T-helper 2 cell (primary cell): Measurements from ENCODE around the gene HOXA3.

Source experiments
- DNase-seq, 5 experiments: peaks; one replicate each; pipeline versions ENCODE4 v3.0.0 to v3.0.0-alpha.2; 2012 to 2022
- total RNA-seq, 2 donors: gene quantifications; one replicate each; lab custom pipeline; 2026; lab: John Stamatoyannopoulos, UW

The HOXA3 gene
- 0 to 0.13 reads per million in 2 donors for total RNA-seq

DNA sequence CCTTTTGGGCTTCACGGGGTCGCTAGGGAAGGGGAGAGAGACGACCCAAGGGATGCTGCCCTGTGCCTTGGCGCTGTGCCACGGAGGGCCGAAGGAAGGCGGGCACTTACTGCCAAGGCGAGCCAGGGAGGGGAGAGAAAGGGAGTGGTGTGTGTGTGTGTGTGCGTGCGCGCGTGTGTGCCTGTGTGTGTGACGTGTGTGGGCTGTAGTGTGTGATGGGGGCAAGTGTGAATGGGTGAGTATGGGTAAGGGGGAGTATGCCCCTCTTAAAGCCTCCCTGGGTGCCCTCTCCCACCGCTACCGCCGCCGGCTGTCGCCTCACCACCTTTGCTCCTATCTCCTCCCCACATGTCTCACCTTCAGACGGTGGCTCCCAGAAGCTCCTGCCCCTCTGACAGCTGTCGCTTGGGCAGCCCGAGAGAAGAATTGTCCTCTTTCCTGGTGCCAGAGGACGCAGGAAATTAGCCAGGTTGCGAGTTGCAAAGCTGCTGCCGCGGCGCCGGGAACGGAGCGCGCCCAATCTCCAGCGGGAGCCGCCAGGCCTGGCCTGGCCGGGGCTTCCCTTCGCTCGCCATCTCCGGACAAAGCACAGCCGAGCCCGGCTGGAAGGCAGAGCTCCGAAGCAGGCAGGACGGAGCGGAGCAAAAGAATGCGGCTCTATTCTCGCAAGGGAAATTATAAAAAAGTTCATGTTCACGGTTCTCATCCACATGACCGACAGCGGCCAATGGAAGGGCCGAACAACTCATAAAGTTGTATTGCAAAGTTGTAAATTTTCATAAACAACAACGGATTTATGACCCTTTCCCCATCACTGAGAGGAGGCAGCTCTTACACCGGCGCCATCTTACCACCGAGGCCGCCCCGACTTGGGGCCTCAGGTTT lies at the start of gene HOXA3:
Gene HOXA3, minus strand, starts transcription at position 653 of the 885 bp plus-strand sequence. CDS start 41,943 bp downstream, outside the sequence.
- no peak for DNase-seq

DNA sequence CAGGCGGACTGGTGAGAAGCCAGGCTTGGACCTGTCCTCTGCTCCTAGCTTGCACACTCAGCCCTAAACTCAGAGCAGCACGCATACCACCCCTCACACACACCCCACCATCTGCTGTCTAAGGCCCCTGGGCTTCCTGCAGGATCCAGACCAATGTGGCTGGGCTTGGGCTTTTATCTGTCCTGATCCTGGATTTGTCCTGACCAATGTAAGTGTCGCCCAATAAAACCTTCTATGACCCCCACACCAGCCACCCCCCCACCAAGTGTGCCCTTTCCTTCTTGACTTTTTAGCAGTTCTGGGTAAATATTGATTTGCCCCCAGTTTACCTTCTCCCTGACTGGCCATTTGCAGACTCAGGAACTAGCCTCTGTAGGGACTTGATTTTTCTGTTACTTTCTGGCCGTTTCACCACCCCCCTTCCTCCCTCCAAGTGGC lies 49.2 kb upstream of the HOXA3 start:
- no peak for DNase-seq

DNA sequence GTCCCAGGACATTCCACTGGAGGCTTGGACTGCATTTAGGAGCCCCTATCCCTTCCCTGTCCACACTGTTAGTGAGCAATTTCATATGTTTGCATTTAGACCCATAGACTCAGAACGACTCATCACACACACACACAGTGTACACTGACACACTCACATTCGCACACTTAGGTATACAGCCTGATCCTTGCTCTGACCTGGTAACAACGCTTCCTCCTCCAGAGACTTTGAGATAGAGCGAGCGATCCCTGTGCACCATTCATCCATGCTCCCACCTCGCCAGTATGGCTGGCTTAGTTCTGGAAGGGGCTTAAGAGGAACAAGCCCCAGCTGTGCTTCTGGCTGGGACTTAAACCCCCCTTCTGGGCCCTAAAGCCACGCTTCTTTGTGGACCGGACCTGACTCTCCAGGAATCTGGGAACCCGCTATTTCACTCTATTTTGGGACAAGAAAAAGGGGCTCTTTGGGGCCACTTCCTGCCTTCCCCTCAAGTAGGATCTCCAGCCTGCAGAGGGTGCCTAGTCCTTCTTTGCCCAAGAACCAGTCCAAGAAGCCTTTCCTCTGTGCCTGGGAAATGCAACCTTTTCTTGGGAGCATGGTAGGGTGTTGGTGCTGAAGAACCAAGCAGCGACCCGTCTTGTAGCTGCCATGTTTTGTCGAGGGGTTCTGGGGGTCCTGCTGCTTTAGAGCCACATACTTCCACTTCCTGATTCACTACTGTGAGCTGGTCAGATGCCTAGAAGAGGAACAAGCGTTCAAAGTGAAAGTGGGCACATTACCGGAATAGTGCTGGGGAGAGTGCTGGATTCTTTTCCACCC lies 48.6 kb upstream of the HOXA3 start:
- no peak for DNase-seq

DNA sequence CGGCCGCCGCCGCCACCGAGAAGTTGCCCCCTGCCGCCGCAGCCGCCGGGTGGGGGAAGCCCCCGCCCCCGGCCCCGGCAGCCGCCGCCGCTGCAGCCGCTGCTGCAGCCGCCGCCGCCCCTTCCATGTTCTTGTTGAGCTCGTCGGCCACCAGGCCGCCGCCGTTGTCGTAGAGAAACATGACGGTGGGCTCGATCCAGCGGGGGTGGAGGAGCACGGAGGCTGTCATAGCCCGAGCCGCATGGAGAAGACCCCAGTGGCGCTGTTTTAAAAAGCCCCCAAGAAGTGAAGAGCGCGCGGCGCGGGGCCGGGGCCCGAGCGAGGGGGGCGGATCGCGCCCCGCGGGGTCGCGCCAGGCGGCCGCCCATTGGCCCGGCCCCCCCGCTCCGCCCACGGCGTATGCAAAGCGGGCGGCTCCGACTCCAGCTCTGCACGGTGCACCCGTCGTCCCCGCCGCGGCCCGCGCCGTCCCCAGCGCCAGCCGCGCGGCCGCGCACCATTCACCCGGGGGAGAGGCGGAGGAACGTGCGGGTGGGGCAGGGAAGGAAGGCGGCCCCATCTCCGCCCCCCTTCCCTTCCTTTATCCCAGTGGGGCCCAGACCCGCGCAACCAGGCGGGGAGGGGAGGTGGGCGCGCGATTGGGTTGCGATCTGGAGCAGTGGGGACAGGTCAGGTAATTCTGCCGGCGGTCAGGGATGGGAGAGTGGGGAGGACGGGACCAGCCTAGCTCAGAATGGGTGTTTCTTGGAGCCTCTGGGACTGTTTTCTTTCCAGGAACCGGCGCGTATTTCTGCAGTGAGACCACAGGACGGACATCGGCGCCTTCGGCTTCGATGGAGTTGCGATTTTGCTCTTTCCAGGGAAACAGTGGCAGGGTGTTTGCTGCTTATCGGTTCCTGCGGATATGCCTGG lies 47.7 kb upstream of the HOXA3 start, which contains the start of gene HOXA13:
Gene HOXA13, minus strand, starts transcription at position 243 of the 912 bp plus-strand sequence. Its CDS starts 14 bp downstream, at position 229.
- DNase-seq, result peak in 1 of 5 experiments; percentile 47

DNA sequence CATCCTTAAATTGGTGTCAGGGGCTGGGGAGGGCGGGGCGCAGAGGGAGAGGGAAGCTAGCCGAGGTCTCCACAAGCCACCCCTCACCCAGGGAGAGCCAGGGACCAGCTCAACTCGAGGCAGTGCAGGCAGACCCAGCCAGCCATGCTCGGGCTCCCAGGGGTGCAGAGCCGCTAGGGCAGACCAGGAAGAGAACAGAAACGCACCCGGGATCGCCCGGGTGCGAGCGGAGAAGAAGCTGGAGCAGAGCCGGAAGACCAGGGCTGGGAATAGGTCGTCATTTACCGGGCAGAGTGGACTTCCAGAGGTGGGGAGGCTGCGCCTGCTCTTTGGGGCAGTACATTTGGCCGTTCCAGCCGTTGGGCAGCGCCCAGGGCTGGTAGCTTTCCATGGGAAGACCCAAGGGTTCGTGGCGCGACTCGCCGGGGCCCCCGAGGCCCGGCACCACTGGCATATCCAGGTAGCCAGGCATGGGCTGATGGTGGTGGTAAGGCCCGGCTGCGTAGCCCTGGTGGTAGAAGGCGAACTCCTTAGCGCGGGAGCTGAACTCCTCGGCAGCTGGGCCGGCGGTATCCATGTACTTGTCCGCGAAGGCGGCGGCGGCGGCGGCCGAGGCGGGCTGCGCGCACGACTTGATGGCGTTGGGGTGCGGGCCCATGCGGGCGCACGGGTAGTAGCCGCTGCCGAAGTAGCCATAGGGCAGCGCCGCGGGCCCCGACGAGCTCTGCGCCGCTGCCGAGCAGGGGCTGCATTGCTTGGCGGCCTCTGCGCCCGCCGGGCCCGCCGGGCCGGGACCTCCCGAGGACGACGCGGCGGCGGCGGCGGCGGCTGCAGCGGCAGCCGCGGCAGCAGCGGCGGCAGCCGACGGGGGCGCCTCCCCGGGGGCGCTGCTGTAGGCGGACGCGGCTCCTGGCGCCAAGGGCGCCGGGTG lies 46.8 kb upstream of the HOXA3 start:
- DNase-seq, result no peak

DNA sequence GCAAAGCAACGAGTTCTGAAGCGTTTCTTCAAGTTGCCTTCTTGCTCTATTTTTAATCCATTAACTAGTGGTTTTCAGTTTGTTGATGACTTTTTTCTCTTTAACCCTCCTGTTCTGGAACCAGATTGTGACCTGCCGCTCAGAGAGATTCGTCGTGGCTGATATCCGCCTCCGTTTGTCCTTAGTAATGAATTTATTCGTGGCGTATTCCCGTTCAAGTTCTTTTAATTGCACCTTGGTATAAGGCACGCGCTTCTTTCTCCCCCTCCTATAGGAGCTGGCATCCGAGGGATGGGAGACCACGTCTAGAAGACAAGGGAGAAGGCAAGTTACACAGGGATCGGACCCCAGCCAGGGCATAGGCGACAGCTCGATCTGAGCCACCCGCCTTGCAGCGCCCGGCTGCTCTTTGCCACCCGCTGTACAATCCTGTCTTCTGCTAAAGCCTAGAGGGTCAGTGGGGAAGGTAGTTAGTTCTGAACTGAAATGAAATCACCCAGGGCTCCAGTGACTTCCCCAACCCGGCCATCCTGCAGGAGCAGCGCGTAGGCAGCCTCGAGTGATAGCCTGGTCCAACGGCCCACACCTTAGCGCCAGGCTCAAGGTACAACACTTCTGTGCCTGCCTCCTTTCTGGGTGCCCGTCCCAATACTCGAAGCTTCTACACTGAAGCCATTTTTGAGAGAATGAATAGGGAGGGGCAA lies 45.9 kb upstream of the HOXA3 start:
- no peak for DNase-seq

DNA sequence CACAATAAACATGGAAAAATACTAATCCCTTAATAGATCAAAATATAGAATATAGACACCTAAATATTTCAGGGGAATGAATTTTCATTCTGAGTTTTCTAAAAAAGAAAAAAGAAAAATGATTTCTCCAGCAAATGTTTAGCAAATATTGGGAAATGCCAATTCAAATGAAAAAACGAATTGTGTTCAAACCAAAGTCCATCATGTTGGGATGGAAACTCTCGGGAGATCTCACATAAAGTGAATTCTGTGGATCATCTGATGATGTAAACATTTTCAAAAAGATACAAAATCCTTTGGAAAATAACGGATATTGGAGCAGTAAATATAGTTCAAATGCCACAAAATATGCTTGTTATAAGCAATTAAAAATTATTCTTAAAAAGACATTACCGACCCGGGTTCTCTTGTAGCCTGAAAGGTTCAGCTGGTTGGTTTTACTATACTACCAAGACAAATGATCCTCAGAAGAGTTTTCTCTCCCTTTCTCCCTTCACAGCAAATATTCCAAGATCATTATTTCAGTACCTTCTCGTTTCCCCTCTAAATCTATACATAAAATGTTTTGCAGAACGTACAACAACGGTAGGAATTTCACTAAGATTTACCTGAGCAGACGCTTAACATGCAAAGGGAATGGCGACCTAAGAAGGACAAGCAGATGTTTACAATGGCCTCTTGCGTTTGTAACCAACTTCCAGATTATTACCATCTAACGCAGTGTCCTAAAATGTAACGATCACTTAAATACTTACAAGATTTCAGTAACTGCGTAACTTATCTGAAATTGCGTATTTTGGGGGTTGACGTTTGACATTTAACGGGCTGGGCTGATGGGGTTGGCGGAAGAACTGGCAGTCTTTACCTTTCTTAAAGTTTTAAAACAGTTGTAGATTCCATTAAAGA lies 45.0 kb upstream of the HOXA3 start:
- DNase-seq, result no peak

DNA sequence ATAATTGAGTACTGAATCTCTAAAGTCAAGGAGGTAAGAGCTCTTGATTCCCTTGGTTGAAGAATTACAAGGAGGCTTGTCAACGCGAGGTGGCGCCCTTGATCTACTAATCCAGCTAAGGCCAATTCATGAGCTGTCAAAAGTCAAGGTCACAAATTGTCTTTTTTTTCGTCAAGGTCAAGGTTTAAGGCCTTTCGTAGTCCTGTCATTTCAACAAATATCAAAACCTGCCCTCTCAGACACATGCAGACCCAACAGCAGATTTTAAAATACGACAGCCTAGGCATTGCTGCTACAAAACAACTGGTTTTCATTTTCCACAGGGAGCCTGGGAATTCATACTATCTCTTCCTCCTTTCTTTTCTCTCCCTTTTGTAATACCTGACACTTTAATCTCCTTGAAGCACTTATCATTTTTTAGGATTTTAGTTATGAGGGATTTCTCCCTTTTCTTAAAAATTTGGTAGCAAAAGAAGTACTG lies 43.9 kb upstream of the HOXA3 start:
- peak; percentile 53 to 81 (median 74) for DNase-seq

DNA sequence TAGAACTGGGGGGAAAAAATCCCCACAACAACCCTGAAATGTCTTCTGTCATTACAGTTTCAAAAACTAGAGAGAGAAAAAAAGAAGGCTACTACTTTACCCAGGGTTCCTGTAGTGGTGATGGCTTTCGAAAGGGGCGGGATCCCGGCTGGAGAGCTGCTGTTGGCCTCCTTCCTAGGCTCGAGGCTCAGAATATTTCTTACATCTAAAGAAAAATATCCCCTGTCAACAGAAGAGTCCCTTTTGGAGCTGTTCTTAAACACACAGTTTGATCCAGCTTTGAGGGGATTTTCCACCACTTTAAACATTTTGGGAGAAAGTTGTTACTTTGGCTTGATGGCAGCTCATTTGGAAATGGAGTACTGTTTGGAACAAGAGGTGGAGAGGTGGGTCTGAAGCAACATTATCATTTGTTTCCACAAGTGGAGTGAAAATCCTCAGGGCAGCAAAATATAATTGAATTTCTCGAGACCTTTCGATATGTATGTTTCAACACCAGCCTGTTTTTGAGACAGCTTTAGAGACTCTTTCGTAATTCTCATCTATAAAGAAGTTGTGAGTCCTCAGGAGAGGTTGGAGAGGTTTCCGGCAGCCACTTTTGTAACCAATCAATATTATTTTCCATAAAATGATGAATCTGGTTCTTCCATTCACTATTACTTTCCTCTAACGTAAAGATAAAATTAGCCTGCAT lies 42.5 kb upstream of the HOXA3 start:
- DNase-seq, result no peak

DNA sequence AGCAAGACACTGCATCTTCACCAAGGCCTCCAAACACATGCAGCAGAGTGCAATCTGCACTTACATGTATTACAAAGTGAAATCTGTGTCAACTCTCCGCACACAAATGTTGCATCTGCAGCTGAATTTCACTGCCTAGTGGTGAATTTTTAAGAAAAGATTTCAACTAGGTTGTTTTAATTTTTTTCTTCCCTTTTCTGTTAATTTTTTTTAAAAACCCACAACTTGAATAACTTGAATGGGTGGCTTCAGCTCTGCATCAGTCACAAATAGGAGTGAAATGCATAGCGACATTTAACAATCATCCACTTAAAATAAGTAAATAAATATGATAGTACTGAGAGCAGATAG lies 41.6 kb upstream of the HOXA3 start:
- no peak for DNase-seq

DNA sequence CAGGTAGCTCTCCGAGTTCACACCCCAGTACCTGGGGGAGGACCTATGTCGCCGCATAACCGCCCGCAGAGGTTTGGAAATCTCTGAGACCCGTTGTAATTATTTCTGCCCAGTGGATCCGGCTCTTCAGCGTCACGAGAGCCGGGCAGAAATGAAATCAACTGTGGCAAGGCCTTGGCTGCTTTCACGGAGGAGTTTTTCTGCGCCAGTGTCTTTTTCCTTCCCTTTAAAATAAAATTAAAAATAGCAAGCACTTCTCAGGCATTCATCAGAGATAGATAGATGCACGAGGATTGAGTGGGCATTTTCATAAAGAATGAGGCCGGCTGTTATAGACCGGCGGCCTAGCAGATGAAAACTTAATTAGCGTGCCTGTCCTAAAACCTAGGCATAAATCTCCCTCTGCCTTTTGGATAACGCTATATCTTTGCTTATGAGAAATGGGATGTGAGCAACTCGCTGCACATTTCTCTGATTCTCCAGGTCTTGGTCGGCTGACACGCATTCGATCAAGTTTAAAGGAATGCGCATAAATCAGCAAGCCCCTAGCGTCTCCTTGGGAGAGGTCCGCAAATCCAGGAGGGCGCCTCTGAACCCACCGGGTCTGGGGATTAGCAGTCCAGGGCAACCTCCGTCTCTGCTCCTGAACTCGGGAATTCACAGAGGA lies 41.1 kb upstream of the HOXA3 start:
- DNase-seq, result no peak

DNA sequence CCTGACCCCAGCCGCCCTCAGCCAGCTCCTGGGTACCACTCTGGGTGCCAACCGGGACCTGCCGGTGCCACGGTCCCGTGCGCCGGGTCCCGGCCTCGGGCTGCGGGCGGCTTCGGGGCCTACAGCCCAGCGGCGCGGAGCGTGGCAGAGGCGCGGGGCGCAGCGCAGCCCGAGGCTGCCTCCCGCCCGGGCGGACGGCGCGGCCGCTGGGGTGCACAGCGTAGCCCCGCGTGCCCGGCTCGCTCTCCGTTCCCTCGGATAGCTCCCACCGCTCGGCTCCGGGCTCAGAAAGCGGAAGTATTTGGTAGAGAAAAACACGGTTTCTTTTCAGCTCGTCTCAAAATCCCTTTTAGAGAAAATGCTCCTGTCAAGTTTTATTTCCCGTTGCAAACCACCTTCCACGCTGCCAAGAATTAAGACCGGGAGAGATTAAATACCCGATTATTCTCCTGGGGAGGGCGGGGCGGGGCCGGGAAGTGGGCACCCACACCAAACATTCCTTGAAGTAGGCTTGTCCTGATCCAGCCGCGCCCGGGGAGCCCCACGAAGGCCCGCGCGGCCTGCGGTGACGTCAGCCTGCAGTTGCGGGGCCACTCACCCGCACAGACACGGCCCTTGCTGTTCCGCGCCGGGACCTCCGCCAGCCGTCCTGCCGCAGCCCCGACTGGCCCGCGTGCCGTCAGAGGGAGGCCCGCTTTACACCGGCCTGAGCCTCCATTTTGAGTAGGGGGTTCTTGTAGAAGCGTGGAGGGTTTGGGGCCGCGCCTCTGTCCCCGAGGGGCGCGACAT lies 40.4 kb upstream of the HOXA3 start:
- no peak for DNase-seq

DNA sequence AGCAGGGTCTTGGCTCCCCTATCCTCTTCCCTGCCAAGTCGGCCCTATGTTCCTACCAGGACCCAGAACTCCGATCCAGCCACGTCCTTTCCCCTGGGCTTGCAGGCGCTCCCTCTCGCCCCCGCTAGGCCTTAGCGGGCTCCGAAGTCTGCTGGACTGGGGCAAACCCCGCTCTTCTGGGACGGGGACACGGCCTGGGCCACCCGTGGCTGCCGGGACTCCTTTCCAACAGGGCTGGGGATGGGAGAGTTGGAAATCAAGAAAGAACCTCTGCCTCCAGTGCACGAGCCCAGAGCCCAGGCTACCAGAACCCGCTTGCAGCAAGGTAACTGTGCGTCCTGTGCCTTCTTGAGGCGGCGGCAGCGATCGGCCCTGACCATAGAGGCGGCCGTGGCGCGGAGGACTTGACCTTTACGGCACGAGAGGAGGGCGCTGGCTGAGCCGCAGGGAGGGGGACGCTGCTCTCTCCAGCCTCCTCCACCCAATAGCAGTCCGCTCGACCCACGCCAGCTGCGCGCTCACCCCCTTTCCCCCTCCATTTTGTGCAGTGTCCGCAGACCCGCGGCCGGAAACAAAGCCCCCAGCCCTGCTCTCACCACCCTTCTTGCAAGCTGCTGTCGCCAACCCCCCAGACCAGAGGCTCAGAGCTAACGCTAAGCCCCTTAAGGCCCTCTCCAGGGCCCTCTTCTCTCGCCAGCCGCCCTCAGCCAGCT lies 39.6 kb upstream of the HOXA3 start:
- no peak for DNase-seq

DNA sequence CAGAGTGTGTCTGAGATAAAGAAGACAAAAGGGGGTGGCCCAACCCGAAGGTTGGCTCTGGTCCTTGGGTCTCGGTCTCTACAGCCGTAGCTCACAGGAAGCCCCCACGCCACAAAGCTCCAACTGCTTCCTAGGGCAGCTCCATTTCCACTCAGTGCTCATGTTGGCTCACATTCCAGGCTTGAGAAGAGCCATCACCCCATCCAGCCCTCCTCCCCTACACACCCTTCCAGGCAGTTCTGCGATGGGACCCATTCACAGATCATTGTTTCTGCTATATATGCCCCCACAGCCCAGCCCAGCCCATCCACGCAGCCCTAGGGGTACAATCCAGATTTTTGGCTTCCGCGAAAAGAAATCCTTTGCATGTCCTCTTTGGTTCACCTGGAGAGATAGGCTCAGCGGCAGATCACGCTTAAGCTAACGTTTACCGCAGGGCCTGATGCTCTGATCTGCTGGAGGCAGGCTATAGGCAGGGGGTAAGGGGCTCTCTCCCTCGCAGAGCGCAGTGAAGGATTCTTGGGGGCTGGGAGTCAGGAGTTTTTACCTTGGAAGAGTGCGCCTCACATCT lies 38.9 kb upstream of the HOXA3 start:
- no peak for DNase-seq

DNA sequence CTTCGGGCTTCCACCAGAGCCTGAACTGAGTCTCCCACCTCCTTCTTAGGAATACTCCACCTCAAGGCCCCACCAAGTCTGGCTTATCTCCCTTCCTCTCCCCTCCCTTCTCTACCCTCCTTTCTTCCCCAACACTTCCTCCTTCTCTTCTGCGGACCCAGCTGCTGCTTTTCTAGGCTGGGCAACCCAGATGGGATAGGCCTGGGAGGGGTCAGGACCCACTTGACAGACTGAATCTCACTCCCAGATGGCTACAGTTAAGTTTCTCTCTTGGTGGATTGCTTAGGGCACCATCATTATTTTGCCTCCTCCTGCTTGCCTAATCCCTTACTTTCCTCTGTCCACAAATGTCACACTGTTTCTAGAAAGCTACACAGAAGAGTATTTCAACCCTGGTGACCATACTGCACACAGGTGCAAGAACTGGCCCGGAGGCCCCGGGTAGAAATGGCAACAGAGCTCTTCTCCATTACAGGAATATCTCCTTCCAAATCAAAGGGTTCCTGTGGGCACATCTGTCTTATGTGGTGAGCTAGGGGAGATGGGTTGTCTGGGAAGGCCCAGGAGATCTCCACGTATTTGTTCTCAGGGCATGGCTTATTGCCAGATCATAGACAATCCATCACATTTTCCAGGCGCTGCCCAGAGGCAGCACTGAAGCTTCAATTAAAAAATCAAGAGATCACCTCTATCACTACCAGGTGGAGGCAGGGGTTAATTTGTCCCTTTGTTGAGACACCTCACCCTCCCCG lies 37.8 kb upstream of the HOXA3 start:
- no peak for DNase-seq
